A673 (cell line): ENCODE results near the gene DMXL2.

Source experiments
- CTCF ChIP-seq: fragments of 300-800, 200-600 bp; sonication (generic); conservative IDR thresholded peaks from 2 replicates; pipeline ENCODE4 v1.5.1; 2017; ENCODE audit warnings: low read depth, mild to moderate bottlenecking, antibody characterized with exemption, low read length, moderate library complexity, mixed read lengths
- EZH2 ChIP-seq: fragments of 200-600 bp; sonication (generic); IDR thresholded peaks from 2 replicates; pipeline ENCODE4 v1.6.1; 2017; ENCODE audit warnings: borderline replicate concordance, low read depth, mild to moderate bottlenecking, mixed read lengths, antibody characterized with exemption, low read length; ENCODE audit not compliant: poor library complexity, severe bottlenecking

GRCh38 chr15:51669381-51669780, 46.8 kb upstream of the DMXL2 start:
- no peak for TF ChIP-seq CTCF
- TF ChIP-seq EZH2, result no peak
